Measurements from ENCODE around the gene IFT88. TPM values are rescaled to one million over a fixed set of nuclear protein-coding genes. Genes with fewer than 3 reads are reported as not detected.

Gene IFT88
- total RNA-seq, 1 donor from 2014 or later: 28.8 TPM

GRCh38 chr13:20588529-20589110 lies 21.7 kb downstream of the IFT88 start:
- peaks cover 36% of the 10 kb centered on the region for H3K9me3 Mint-ChIP-seq
- H3K27me3 Mint-ChIP-seq (ENCODE audit: low read depth): no peaks in the 10 kb centered on the region
- TF ChIP-seq, protein P1, sequence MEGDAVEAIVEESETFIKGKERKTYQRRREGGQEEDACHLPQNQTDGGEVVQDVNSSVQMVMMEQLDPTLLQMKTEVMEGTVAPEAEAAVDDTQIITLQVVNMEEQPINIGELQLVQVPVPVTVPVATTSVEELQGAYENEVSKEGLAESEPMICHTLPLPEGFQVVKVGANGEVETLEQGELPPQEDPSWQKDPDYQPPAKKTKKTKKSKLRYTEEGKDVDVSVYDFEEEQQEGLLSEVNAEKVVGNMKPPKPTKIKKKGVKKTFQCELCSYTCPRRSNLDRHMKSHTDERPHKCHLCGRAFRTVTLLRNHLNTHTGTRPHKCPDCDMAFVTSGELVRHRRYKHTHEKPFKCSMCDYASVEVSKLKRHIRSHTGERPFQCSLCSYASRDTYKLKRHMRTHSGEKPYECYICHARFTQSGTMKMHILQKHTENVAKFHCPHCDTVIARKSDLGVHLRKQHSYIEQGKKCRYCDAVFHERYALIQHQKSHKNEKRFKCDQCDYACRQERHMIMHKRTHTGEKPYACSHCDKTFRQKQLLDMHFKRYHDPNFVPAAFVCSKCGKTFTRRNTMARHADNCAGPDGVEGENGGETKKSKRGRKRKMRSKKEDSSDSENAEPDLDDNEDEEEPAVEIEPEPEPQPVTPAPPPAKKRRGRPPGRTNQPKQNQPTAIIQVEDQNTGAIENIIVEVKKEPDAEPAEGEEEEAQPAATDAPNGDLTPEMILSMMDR (IDR thresholded peaks at IDR 0.05; ENCODE audit: unreplicated experiment): no peak
- H3K27ac Mint-ChIP-seq: no peak overlapping the region
- H3K4me1 Mint-ChIP-seq: no peaks in the 10 kb centered on the region
- DNase-seq (ENCODE audit: low spot score in 2 of 2, unreplicated experiment in 2 of 2): no peak
- H3K4me3 Mint-ChIP-seq: no peak overlapping the region
- peaks cover 47% of the 10 kb centered on the region for H3K36me3 Mint-ChIP-seq

DNA sequence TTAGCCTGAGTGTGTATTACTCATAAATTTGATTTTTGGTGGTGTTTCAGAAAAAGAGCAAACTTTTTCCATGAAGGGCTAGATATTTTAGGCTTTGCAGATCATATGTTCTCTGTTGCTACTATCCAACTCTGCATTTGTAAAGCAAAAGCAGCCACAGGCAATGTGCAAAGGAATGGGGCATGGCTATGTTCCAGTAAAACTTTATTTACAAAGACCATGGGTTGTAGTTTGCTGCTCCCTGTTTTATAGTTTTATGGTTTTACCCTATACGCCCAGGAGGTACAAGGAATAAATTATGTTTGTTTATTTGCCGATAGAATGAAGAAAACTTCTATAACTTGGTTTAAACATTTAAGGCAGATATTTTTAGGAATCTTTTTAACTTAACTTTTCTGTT lies 23.6 kb downstream of the IFT88 start:
- DNase-seq (ENCODE audit: low spot score in 2 of 2, unreplicated experiment in 2 of 2): no peak
- H3K27me3 Mint-ChIP-seq (ENCODE audit: low read depth): no peaks in the 10 kb centered on the region
- no peak overlapping the region for H3K27ac Mint-ChIP-seq

GRCh38 chr13:20592606-20593005 lies 25.6 kb downstream of the IFT88 start:
- no peak overlapping the region for H3K27ac Mint-ChIP-seq
- no peaks in the 10 kb centered on the region for H3K4me1 Mint-ChIP-seq
- DNase-seq (ENCODE audit: low spot score in 2 of 2, unreplicated experiment in 2 of 2): no peak

More for the DNA sequence above, 23.6 kb downstream of the IFT88 start:
- Mint-ChIP-seq H3K9me3 (peaks cover 20% of the 10 kb centered on the region), H3K36me3 (peaks cover 34% of the 10 kb centered on the region), H3K4me1 (no peaks in the 10 kb centered on the region), H3K4me3 (no peak overlapping the region)
- TF ChIP-seq, protein P1 (IDR thresholded peaks at IDR 0.05; ENCODE audit: unreplicated experiment): no peak

DNA sequence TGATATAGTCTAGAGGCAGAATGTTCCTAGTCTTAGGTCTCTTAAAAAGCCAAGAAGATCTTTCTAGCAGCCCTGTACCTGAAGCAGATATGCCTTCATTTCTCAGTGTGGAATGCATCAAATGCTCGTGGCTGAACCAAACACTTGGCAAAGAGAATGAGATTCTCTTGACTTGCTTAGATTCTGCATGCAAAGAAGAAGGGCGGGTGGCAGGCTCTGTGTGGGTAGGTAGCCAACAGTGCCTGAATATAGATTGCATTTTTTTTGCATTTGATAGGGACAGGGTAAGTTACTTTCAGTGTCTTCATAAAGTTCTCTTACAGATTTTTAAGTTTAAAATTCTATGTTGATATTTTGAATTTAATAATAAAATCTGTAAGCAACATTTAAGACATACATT lies 27.3 kb downstream of the IFT88 start:
- Mint-ChIP-seq H3K4me1 (no peaks in the 10 kb centered on the region), H3K9me3 (no peaks in the 10 kb centered on the region), H3K27me3 (ENCODE audit: low read depth) (no peaks in the 10 kb centered on the region), H3K36me3 (peaks cover 20% of the 10 kb centered on the region), H3K4me3 (no peak overlapping the region), H3K27ac (no peak overlapping the region)
- TF ChIP-seq, protein P1 (IDR thresholded peaks at IDR 0.05; ENCODE audit: unreplicated experiment): no peak
- no peak for DNase-seq (ENCODE audit: low spot score in 2 of 2, unreplicated experiment in 2 of 2)

More at GRCh38 chr13:20592606-20593005, 25.6 kb downstream of the IFT88 start:
- Mint-ChIP-seq H3K4me3 (no peak overlapping the region), H3K27me3 (ENCODE audit: low read depth) (no peaks in the 10 kb centered on the region), H3K36me3 (peaks cover 25% of the 10 kb centered on the region), H3K9me3 (peaks cover 7% of the 10 kb centered on the region)
- TF ChIP-seq, protein P1 (IDR thresholded peaks at IDR 0.05; ENCODE audit: unreplicated experiment): no peak

DNA sequence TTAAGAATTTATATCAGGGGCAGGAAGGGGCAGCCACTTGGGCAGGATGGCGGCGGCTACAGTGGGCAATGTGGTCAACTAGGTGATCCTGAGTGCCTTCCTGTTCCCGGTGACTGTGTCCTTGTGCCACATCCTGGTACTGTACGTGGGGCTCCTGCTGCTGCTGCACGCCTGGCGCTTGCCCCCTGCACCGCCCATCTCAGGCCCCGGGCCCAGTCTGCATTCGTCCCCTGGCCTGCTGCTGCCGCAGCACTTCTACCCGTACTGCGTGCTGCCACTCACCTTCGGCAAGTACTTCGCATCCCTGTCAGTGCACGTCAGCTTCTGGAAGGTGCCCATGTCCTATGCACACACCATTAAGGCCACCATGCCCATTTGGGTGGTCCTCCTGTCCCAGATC lies 40.1 kb downstream of the IFT88 start:
- H3K4me1 Mint-ChIP-seq: no peaks in the 10 kb centered on the region
- H3K4me3 Mint-ChIP-seq: no peak overlapping the region
- H3K27ac Mint-ChIP-seq: no peak overlapping the region
- no peaks in the 10 kb centered on the region for H3K27me3 Mint-ChIP-seq (ENCODE audit: low read depth)
- TF ChIP-seq, protein P1 (IDR thresholded peaks at IDR 0.05; ENCODE audit: unreplicated experiment): no peak
- peaks cover 40% of the 10 kb centered on the region for H3K36me3 Mint-ChIP-seq
- DNase-seq (ENCODE audit: low spot score in 2 of 2, unreplicated experiment in 2 of 2): no peak
- H3K9me3 Mint-ChIP-seq: no peaks in the 10 kb centered on the region
